HepG2 (cell line): ENCODE data around the gene CBLB. TPM values are rescaled to one million over a fixed set of nuclear protein-coding genes. Genes with fewer than 3 reads are reported as not detected.

ENCODE experiments used
- KLF11 ChIP-seq: IDR thresholded peaks from 2 replicates; pipeline ENCODE4 v1.6.1; 2016; ENCODE audit warnings: missing compliant biosample characterization
- KMT2A ChIP-seq: sonication (generic); formaldehyde crosslinking; IDR thresholded peaks from 2 replicates; pipeline ENCODE4 v1.4.0; 2020; ENCODE audit warnings: missing genetic modification reagents
- SRF ChIP-seq: IDR thresholded peaks from 2 replicates; pipeline ENCODE4 v1.6.1; 2011; ENCODE audit warnings: mild to moderate bottlenecking, low read depth, low read length, moderate library complexity
- UBTF ChIP-seq: sonication (generic); formaldehyde crosslinking; IDR thresholded peaks from 2 replicates; pipeline ENCODE4 v1.4.0; 2020; ENCODE audit warnings: mild to moderate bottlenecking, missing genetic modification reagents
- ZBTB2 ChIP-seq: sonication (generic); formaldehyde crosslinking; IDR thresholded peaks from 2 replicates; pipeline ENCODE4 v1.8.0; 2022; ENCODE audit warnings: low read depth, missing genetic modification reagents
- ZHX2 ChIP-seq, 2 experiments: sonication (generic) in 1 of 2; formaldehyde crosslinking in 1 of 2; IDR thresholded peaks; 2 replicates each; pipeline versions ENCODE4 v1.6.1 to v1.9.0; 2014 to 2022; ENCODE audit warnings: antibody characterized with exemption in 1 of 2, borderline replicate concordance in 1 of 2, inconsistent platforms in 1 of 2, low read depth in 1 of 2, missing genetic modification reagents in 1 of 2
- ZNF232 ChIP-seq: sonication (generic); formaldehyde crosslinking; IDR thresholded peaks from 2 replicates; pipeline ENCODE4 v1.4.0; 2020; ENCODE audit warnings: missing genetic modification reagents, borderline replicate concordance
- ZNF281 ChIP-seq: sonication (generic); formaldehyde crosslinking; IDR thresholded peaks from 2 replicates; pipeline ENCODE4 v1.4.0; 2020; ENCODE audit warnings: missing genetic modification reagents, borderline replicate concordance
- ZNF292 ChIP-seq: sonication (generic); formaldehyde crosslinking; IDR thresholded peaks from 2 replicates; pipeline ENCODE4 v1.8.1; 2022; ENCODE audit warnings: mild to moderate bottlenecking, low read depth, missing genetic modification reagents, borderline replicate concordance
- ZNF33A ChIP-seq: sonication (generic); formaldehyde crosslinking; IDR thresholded peaks from 2 replicates; pipeline ENCODE4 v1.5.1; 2020; ENCODE audit warnings: missing genetic modification reagents, mild to moderate bottlenecking, moderate library complexity, borderline replicate concordance
- ZNF343 ChIP-seq: sonication (generic); formaldehyde crosslinking; IDR thresholded peaks from 2 replicates; pipeline ENCODE4 v1.4.0; 2020; ENCODE audit warnings: mild to moderate bottlenecking, missing genetic modification reagents
- ZNF350 ChIP-seq: sonication (generic); formaldehyde crosslinking; IDR thresholded peaks from 2 replicates; pipeline ENCODE4 v1.4.0; 2020; ENCODE audit warnings: mild to moderate bottlenecking, low read depth, missing genetic modification reagents, borderline replicate concordance
- ZNF414 ChIP-seq: sonication (generic); formaldehyde crosslinking; IDR thresholded peaks from 2 replicates; pipeline ENCODE4 v1.5.0; 2020; ENCODE audit warnings: missing genetic modification reagents
- ZNF563 ChIP-seq: sonication (generic); formaldehyde crosslinking; IDR thresholded peaks from 2 replicates; pipeline ENCODE4 v1.8.0; 2022; ENCODE audit warnings: mild to moderate bottlenecking, moderate library complexity, missing genetic modification reagents
- polyA plus RNA-seq, 8 experiments: library from polyadenylated mRNA; depleted of rRNA in 3 of 8; stranded (reverse) in 7 of 8; unstranded in 1 of 8; fragments of >200 nt; fragmentation: Illumina TruSeq in 4 of 8; extraction: Trizol in 4 of 8; gene quantifications; 2 replicates each; pipeline versions ENCODE4 v1.2.1 to v1.2.3, GENCODE V29; 2011 to 2016; ENCODE audit warnings: low read depth in 4 of 8, missing spikeins in 1 of 8, mixed read lengths in 1 of 8; ENCODE audit not compliant: insufficient read depth in 1 of 8
- total RNA-seq, 5 experiments: library from RNA; depleted of rRNA; stranded (reverse); fragments of >200 nt; fragmentation: Illumina TruSeq; extraction: Trizol; gene quantifications; 2 replicates each; pipeline ENCODE4 v1.2.3, GENCODE V29; 2016; ENCODE audit warnings: low read depth in 1 of 5

The CBLB gene
- total and polyA plus RNA-seq, 2 of the 13 experiments (the other 11 are each of a cell fraction or from before 2014, with no cell fraction given): 9.8 to 16.4 TPM

- TF ChIP-seq ZNF414 (CRISPR knock-in tag) (no peak), ZNF281 (CRISPR knock-in tag) (no peak), KLF11 (CRISPR knock-in tag) (no peak), ZNF33A (CRISPR knock-in tag) (no peak), ZHX2 (IDR thresholded peaks at IDR 0.05; ENCODE audit: low read depth) (no peak), ZHX2 (CRISPR knock-in tag; IDR thresholded peaks at IDR 0.05; ENCODE audit: borderline replicate concordance) (no peak), ZNF350 (CRISPR knock-in tag) (no peak), UBTF (CRISPR knock-in tag) (no peak), ZNF232 (CRISPR knock-in tag) (no peak), ZNF343 (CRISPR knock-in tag) (no peak), ZBTB2 (CRISPR knock-in tag) (no peak), ZNF563 (CRISPR knock-in tag) (no peak), KMT2A (no peak), ZNF292 (CRISPR knock-in tag) (no peak), SRF (no peak)
Measured at GRCh38 chr3:105791919-105792786, 76.7 kb downstream of the CBLB start (continued).
